HepG2 (cell line): ENCODE data around the gene TMEM247. TPM values are rescaled to one million over a fixed set of nuclear protein-coding genes. Genes with fewer than 3 reads are reported as not detected.

Source experiments
- ATAC-seq: fragments of 200-7000 bp; cut with Tn5 transposase; 3 replicates; pipeline ENCODE4 v1.9.1; 2020; ENCODE audit warnings: mild to moderate bottlenecking, moderate library complexity
- BruUV-seq: library from RNA; stranded (reverse); fragments of 400-500 nt; replicated peaks from 2 replicates; lab custom pipeline; 2021; lab: Mats Ljungman, UMichigan
- CTCF ChIA-PET: fragments of 300-600 bp; formaldehyde crosslinking; extraction: SDS; loops from one replicate; lab custom pipeline; 2021; ENCODE audit warnings: low total read pairs, inconsistent platforms, low intra/inter-chr PET ratio; lab: Yijun Ruan, JAX
- POLR2A ChIA-PET: fragments of 350-600 bp; sonication (Branson Sonifier 250); formaldehyde crosslinking; loops from one replicate; lab custom pipeline; 2020; ENCODE audit warnings: antibody characterized with exemption, inconsistent platforms; lab: Yijun Ruan, JAX
- DNase-seq: peaks from one replicate; pipeline ENCODE4 v3.0.0-alpha.2; 2015; ENCODE audit warnings: low spot score
- FAIRE-seq: peaks from 3 replicates; lab custom pipeline; 2011; peaks lifted over from hg19 to GRCh38; lab: Jason Lieb, UNC
- H2AFZ ChIP-seq: one replicate; pipeline ENCODE4 v1.6.1; 2011; ENCODE audit warnings: low read length, inconsistent platforms
- H3K27ac ChIP-seq: fragments of 300-600 bp; 3 replicates; pipeline ENCODE4 v1.8.0; 2011; ENCODE audit warnings: mixed run types, mild to moderate bottlenecking, mixed read lengths, low read length, inconsistent platforms; ENCODE audit not compliant: insufficient read depth; ENCODE audit errors: extremely low read length
- H3K27me3 ChIP-seq, 2 experiments: fragments of 200-600 bp in 1 of 2; 2 replicates in 1 of 2; 3 replicates in 1 of 2; pipeline versions ENCODE4 v1.6.0 to v1.8.0; 2011; ENCODE audit warnings: low read length in 2 of 2, mild to moderate bottlenecking in 2 of 2, moderate library complexity in 2 of 2, inconsistent platforms in 1 of 2; ENCODE audit not compliant: insufficient read depth in 2 of 2, control insufficient read depth in 1 of 2
- H3K36me3 ChIP-seq, 2 experiments: fragments of 200-600 bp in 1 of 2; replicated peaks in 1 of 2; 2 replicates in 1 of 2; 3 replicates in 1 of 2; pipeline versions ENCODE4 v1.5.1 to v1.8.0; 2011; ENCODE audit warnings: low read length in 2 of 2, inconsistent platforms in 1 of 2; ENCODE audit not compliant: insufficient read depth in 2 of 2, control insufficient read depth in 1 of 2
- H3K4me1 ChIP-seq: 2 replicates; pipeline ENCODE4 v1.5.1; 2012; ENCODE audit warnings: low read length, inconsistent platforms; ENCODE audit not compliant: insufficient read depth
- H3K4me2 ChIP-seq: 2 replicates; pipeline ENCODE4 v1.6.0; 2011; ENCODE audit warnings: low read depth, low read length, inconsistent platforms
- H3K4me3 ChIP-seq, 3 experiments: fragments of 200-600 bp in 1 of 3; sonication (generic), shearing (Covaris generic) in 1 of 3; replicated peaks in 1 of 3; 2 replicates each; pipeline ENCODE4 v1.5.1; 2011 to 2016; ENCODE audit warnings: low read length in 3 of 3, inconsistent platforms in 2 of 3, low read depth in 2 of 3, mild to moderate bottlenecking in 2 of 3, control low read depth in 1 of 3, mixed read lengths in 1 of 3; ENCODE audit not compliant: insufficient read depth in 1 of 3
- H3K79me2 ChIP-seq: one replicate; pipeline ENCODE4 v1.6.1; 2011; ENCODE audit warnings: low read length, inconsistent platforms; ENCODE audit not compliant: insufficient read depth
- H3K9ac ChIP-seq: 2 replicates; pipeline ENCODE4 v1.6.0; 2011; ENCODE audit warnings: mild to moderate bottlenecking, low read depth, low read length, inconsistent platforms; ENCODE audit not compliant: insufficient read depth
- H3K9me3 ChIP-seq: 2 replicates; pipeline ENCODE4 v1.5.1; 2012; ENCODE audit warnings: mild to moderate bottlenecking, low read length
- H4K20me1 ChIP-seq: 2 replicates; pipeline ENCODE4 v1.6.0; 2011; ENCODE audit warnings: inconsistent platforms, mild to moderate bottlenecking, low read length, moderate library complexity; ENCODE audit not compliant: insufficient read depth
- ARNT ChIP-seq: fragments of 450-650 bp; IDR thresholded peaks from 2 replicates; pipeline ENCODE4 v1.6.1; 2017
- FOXP1 ChIP-seq, 2 experiments: fragments of 450-650 bp in 1 of 2; IDR thresholded peaks; 2 replicates each; pipeline ENCODE4 v1.6.1; 2017 to 2018; ENCODE audit warnings: antibody characterized with exemption in 1 of 2
- NFE2L2 ChIP-seq: fragments of 150-350 bp; IDR thresholded peaks from 2 replicates; pipeline ENCODE4 v1.6.1; 2014; ENCODE audit warnings: low read length
- SETDB1 ChIP-seq: sonication (generic); formaldehyde crosslinking; IDR thresholded peaks from 2 replicates; pipeline ENCODE4 v1.5.1; 2020; ENCODE audit warnings: missing genetic modification reagents, mild to moderate bottlenecking, borderline replicate concordance
- SRSF1 ChIP-seq: fragments of 200-400 bp; formaldehyde crosslinking; optimal IDR thresholded peaks from 2 replicates; pipeline ENCODE3; 2017; ENCODE audit warnings: mild to moderate bottlenecking, low read depth, low read length, moderate library complexity
- SRSF9 ChIP-seq: fragments of 200-400 bp; formaldehyde crosslinking; IDR thresholded peaks from 2 replicates; pipeline ENCODE4 v1.6.1; 2018; ENCODE audit warnings: borderline replicate concordance, mild to moderate bottlenecking, low read depth, low read length; ENCODE audit not compliant: insufficient read depth, poor library complexity, severe bottlenecking
- TEAD2 ChIP-seq: sonication (generic); formaldehyde crosslinking; IDR thresholded peaks from 2 replicates; pipeline ENCODE4 v1.9.0; 2021; ENCODE audit warnings: missing genetic modification reagents
- ZBTB49 ChIP-seq: sonication (generic); formaldehyde crosslinking; IDR thresholded peaks from 2 replicates; pipeline ENCODE4 v1.4.0; 2020; ENCODE audit warnings: missing genetic modification reagents, borderline replicate concordance
- ZNF615 ChIP-seq: sonication (generic); formaldehyde crosslinking; IDR thresholded peaks from 2 replicates; pipeline ENCODE4 v1.5.0; 2020; ENCODE audit warnings: mild to moderate bottlenecking, missing genetic modification reagents, borderline replicate concordance
- ZNF672 ChIP-seq: sonication (generic); formaldehyde crosslinking; IDR thresholded peaks from 2 replicates; pipeline ENCODE4 v1.8.1; 2022; ENCODE audit warnings: missing genetic modification reagents
- WGBS: methylation state at CpG from one replicate; pipeline ENCODE4 v1.1.6; 2017; ENCODE audit warnings: low lambda C conversion rate; 5-methylcytosine and 5-hydroxymethylcytosine counted together
- in situ Hi-C: cut with HindIII; loops from 2 replicates; pipeline ENCODE4 v1.10.0; 2017; ENCODE audit warnings: low pct_unique_long_range_greater_than_20kb; ENCODE audit not compliant: extremely low pct_ligation_motif_present
- intact Hi-C: fragments of 100-400 bp; cut with micrococcal nuclease; formaldehyde crosslinking; loops from one replicate; pipeline ENCODE4 v1.10.0; 2022; ENCODE audit not compliant: unreplicated experiment
- polyA plus RNA-seq, 8 experiments: library from polyadenylated mRNA; depleted of rRNA in 3 of 8; stranded (reverse) in 7 of 8; unstranded in 1 of 8; fragments of >200 nt; fragmentation: Illumina TruSeq in 4 of 8; extraction: Trizol in 4 of 8; gene quantifications; 2 replicates each; pipeline versions ENCODE4 v1.2.1 to v1.2.3, GENCODE V29; 2011 to 2016; ENCODE audit warnings: low read depth in 4 of 8, missing spikeins in 1 of 8, mixed read lengths in 1 of 8; ENCODE audit not compliant: insufficient read depth in 1 of 8
- total RNA-seq, 5 experiments: library from RNA; depleted of rRNA; stranded (reverse); fragments of >200 nt; fragmentation: Illumina TruSeq; extraction: Trizol; gene quantifications; 2 replicates each; pipeline ENCODE4 v1.2.3, GENCODE V29; 2016; ENCODE audit warnings: low read depth in 1 of 5

The TMEM247 gene
- total and polyA plus RNA-seq, 2 of the 13 experiments (the other 11 are each of a cell fraction or from before 2014, with no cell fraction given): not detected

GRCh38 chr2:46497766-46498165, 18.4 kb downstream of the TMEM247 start:
- Histone ChIP-seq H3K4me1 (peaks cover 19% of the 10 kb centered on the region), H3K36me3 (no peaks in the 10 kb centered on the region), H3K27ac (no peak overlapping the region), H3K4me2 (no peak overlapping the region), H3K9ac (no peak overlapping the region), H3K27me3 (peaks cover 12 to 86% of the 10 kb centered on the region in 2 experiments; a peak in 4 of 5 replicates), H3K9me3 (no peaks in the 10 kb centered on the region), H3K79me2 (no peaks in the 10 kb centered on the region), H4K20me1 (no peaks in the 10 kb centered on the region), H2AFZ (no peak overlapping the region), H3K4me3 (no peak overlapping the region)
- ATAC-seq (no peak), DNase-seq (no peak), FAIRE-seq (no peak)
- intact Hi-C loops: no loop called here
- in situ Hi-C loops: no loop called here
- BruUV-seq: no TSS peak
- CTCF ChIA-PET: no interaction called here
- POLR2A ChIA-PET: no interaction called here
- no peak for TF ChIP-seq ZBTB49
- TF ChIP-seq SETDB1 (CRISPR knock-in tag): no peak
- no peak for TF ChIP-seq SRSF9
- no peak for TF ChIP-seq FOXP1 (IDR thresholded peaks at IDR 0.05)
- TF ChIP-seq FOXP1 (CRISPR knock-in tag; IDR thresholded peaks at IDR 0.05): no peak
- no peak for TF ChIP-seq NFE2L2
- no peak for TF ChIP-seq ARNT
- TF ChIP-seq SRSF1: no peak
- no peak for TF ChIP-seq TEAD2 (CRISPR knock-in tag)
- no peak for TF ChIP-seq ZNF615 (CRISPR knock-in tag)
- TF ChIP-seq ZNF672 (CRISPR knock-in tag): no peak
- 69% methylated on average over 4 of the region's 4 CpGs for WGBS
